SK-N-SH (cell line): Measurements from ENCODE around the gene TTC21B. TPM values are rescaled to one million over a fixed set of nuclear protein-coding genes. Genes with fewer than 3 reads are reported as not detected.

Experiments used
- CTCF ChIA-PET: fragments of 300-600, 350-600 bp; formaldehyde crosslinking; extraction: SDS; loops from one replicate; lab custom pipeline; 2021; lab: Yijun Ruan, JAX
- POLR2A ChIA-PET: fragments of 350-600 bp; sonication (Branson Sonifier 250); formaldehyde crosslinking; extraction: SDS; loops from one replicate; lab custom pipeline; 2020; ENCODE audit warnings: antibody characterized with exemption, inconsistent platforms; lab: Yijun Ruan, JAX
- DNase-seq: peaks from one replicate; pipeline ENCODE4 v3.0.0; 2012
- H2AFZ ChIP-seq: fragments of 200-600 bp; sonication (generic); 2 replicates; pipeline ENCODE4 v1.8.1; 2016; ENCODE audit warnings: antibody characterized with exemption, mild to moderate bottlenecking, low read depth
- H3F3A ChIP-seq: fragments of 200-600 bp; sonication (generic); replicated peaks from 2 replicates; pipeline ENCODE3; 2016; ENCODE audit warnings: antibody characterized with exemption, mild to moderate bottlenecking; ENCODE audit not compliant: insufficient read depth
- H3K27ac ChIP-seq, 2 experiments: fragments of 200-500 bp in 1 of 2; fragments of 200-600 bp in 1 of 2; sonication (Bioruptor generic) in 1 of 2; sonication (generic), shearing (Covaris generic) in 1 of 2; 2 replicates each; pipeline versions ENCODE4 v1.5.1 to v1.6.1; 2014 to 2016; ENCODE audit warnings: low read depth in 2 of 2, inconsistent platforms in 1 of 2, low read length in 1 of 2, mild to moderate bottlenecking in 1 of 2, mixed read lengths in 1 of 2
- H3K27me3 ChIP-seq: fragments of 200-600 bp; sonication (generic), shearing (Covaris generic); 2 replicates; pipeline ENCODE4 v1.6.1; 2016; ENCODE audit warnings: mixed run types; ENCODE audit not compliant: insufficient read depth
- H3K36me3 ChIP-seq, 2 experiments: fragments of 200-500 bp in 1 of 2; fragments of 200-600 bp in 1 of 2; sonication (Bioruptor generic) in 1 of 2; sonication (generic) in 1 of 2; replicated peaks in 1 of 2; 2 replicates each; pipeline versions ENCODE3 to v1.5.1; 2014 to 2016; ENCODE audit warnings: low read length in 1 of 2, mild to moderate bottlenecking in 1 of 2; ENCODE audit not compliant: insufficient read depth in 2 of 2, control insufficient read depth in 1 of 2
- H3K4me1 ChIP-seq, 2 experiments: fragments of 200-500 bp in 1 of 2; fragments of 200-600 bp in 1 of 2; sonication (Bioruptor generic) in 1 of 2; sonication (generic), shearing (Covaris generic) in 1 of 2; 2 replicates each; pipeline versions ENCODE4 v1.5.1 to v1.6.1; 2014 to 2016; ENCODE audit warnings: low read depth in 1 of 2, low read length in 1 of 2, mixed run types in 1 of 2; ENCODE audit not compliant: insufficient read depth in 2 of 2, control insufficient read depth in 1 of 2
- H3K4me2 ChIP-seq: fragments of 200-600 bp; sonication (generic), shearing (Covaris generic); 2 replicates; pipeline ENCODE4 v1.6.1; 2017; ENCODE audit warnings: mixed run types
- H3K4me3 ChIP-seq, 2 experiments: fragments of 200-500 bp in 1 of 2; fragments of 200-600 bp in 1 of 2; sonication (Bioruptor generic) in 1 of 2; sonication (generic), shearing (Covaris generic) in 1 of 2; 2 replicates each; pipeline versions ENCODE4 v1.5.1 to v1.8.1; 2014 to 2016; ENCODE audit warnings: low read depth in 2 of 2, inconsistent platforms in 1 of 2, low read length in 1 of 2, mild to moderate bottlenecking in 1 of 2, mixed read lengths in 1 of 2, moderate library complexity in 1 of 2
- H3K79me2 ChIP-seq: fragments of 200-600 bp; sonication (generic); 2 replicates; pipeline ENCODE4 v1.8.1; 2017; ENCODE audit warnings: mild to moderate bottlenecking; ENCODE audit not compliant: insufficient read depth
- H3K9ac ChIP-seq: fragments of 200-600 bp; sonication (generic); 2 replicates; pipeline ENCODE4 v1.6.1; 2017; ENCODE audit warnings: mixed run types
- H3K9me2 ChIP-seq: fragments of 200-600 bp; sonication (generic); 2 replicates; pipeline ENCODE4 v1.6.1; 2017; ENCODE audit warnings: mixed run types
- H3K9me3 ChIP-seq: fragments of 200-600 bp; sonication (generic); 2 replicates; pipeline ENCODE4 v1.6.1; 2017; ENCODE audit warnings: mixed run types, mild to moderate bottlenecking, moderate library complexity
- H4K20me1 ChIP-seq: fragments of 200-600 bp; sonication (generic); 2 replicates; pipeline ENCODE4 v1.6.1; 2017; ENCODE audit warnings: mild to moderate bottlenecking, mixed run types; ENCODE audit not compliant: insufficient read depth
- CHD2 ChIP-seq: fragments of 150-350 bp; IDR thresholded peaks from 2 replicates; pipeline ENCODE4 v1.6.1; 2018; ENCODE audit warnings: low read length; ENCODE audit not compliant: partially characterized antibody
- CTCF ChIP-seq: fragments of 200-600 bp; sonication (generic); IDR thresholded peaks from 2 replicates; pipeline ENCODE4 v1.6.1; 2017; ENCODE audit warnings: antibody characterized with exemption, mild to moderate bottlenecking, moderate library complexity
- EP300 ChIP-seq, 2 experiments: IDR thresholded peaks; 2 replicates each; pipeline versions ENCODE4 v1.4.0 to v1.6.1; 2012; ENCODE audit warnings: borderline replicate concordance in 1 of 2, low read depth in 1 of 2, low read length in 1 of 2
- FOSL2 ChIP-seq: IDR thresholded peaks from 2 replicates; pipeline ENCODE4 v1.4.0; 2012; ENCODE audit warnings: low read depth, mild to moderate bottlenecking, moderate library complexity, borderline replicate concordance
- GABPA ChIP-seq: IDR thresholded peaks from 2 replicates; pipeline ENCODE4 v1.4.0; 2012; ENCODE audit warnings: low read depth, mild to moderate bottlenecking
- MEF2A ChIP-seq: IDR thresholded peaks from 2 replicates; pipeline ENCODE4 v1.4.0; 2012; ENCODE audit warnings: low read depth, borderline replicate concordance
- NRF1 ChIP-seq: IDR thresholded peaks from 2 replicates; pipeline ENCODE4 v1.6.1; 2012; ENCODE audit warnings: low read depth, mild to moderate bottlenecking, low read length
- RCOR1 ChIP-seq: fragments of 150-350 bp; IDR thresholded peaks from 2 replicates; pipeline ENCODE4 v1.6.1; 2017; ENCODE audit warnings: antibody characterized with exemption, low read length
- TAF1 ChIP-seq: IDR thresholded peaks from 2 replicates; pipeline ENCODE4 v1.6.1; 2012; ENCODE audit warnings: low read depth, mild to moderate bottlenecking, low read length, moderate library complexity, borderline replicate concordance
- ZBTB33 ChIP-seq: IDR thresholded peaks from 2 replicates; pipeline ENCODE4 v1.4.0; 2012; ENCODE audit warnings: low read depth, borderline replicate concordance
- WGBS: methylation state at CpG from one replicate; pipeline ENCODE4 v1.1.6; 2017; ENCODE audit warnings: low lambda C conversion rate; 5-methylcytosine and 5-hydroxymethylcytosine counted together
- polyA plus RNA-seq, 3 experiments: library from polyadenylated mRNA; depleted of rRNA; stranded (reverse); fragments of >200 nt; gene quantifications; 2 replicates each; pipeline ENCODE4 v1.2.3, GENCODE V29; 2012

Gene TTC21B
- polyA plus RNA-seq, 1 of the 3 experiments (the other 2 are of a cell fraction): 10.1 TPM

- ChIA-PET CTCF (interaction anchor here (1.0 kb wide), 1 partner anchor 57 kb away, joined by 4 read pairs; no protein-coding TSS in a partner anchor), POLR2A (no interaction called here)
- no peak overlapping the region for H2AFZ ChIP-seq
- H3F3A ChIP-seq: no peaks in the 10 kb centered on the region
- H3K4me2 ChIP-seq: no peak overlapping the region
- no peaks in the 10 kb centered on the region for H3K79me2 ChIP-seq
- H3K4me1 ChIP-seq: no peaks in the 10 kb centered on the region
- no peak overlapping the region for H3K9ac ChIP-seq
- H3K9me3 ChIP-seq: no peaks in the 10 kb centered on the region
- H3K4me3 ChIP-seq: no peak overlapping the region
- no peak for TF ChIP-seq ZBTB33
- H3K27ac ChIP-seq: no peak overlapping the region
- H3K27me3 ChIP-seq: no peaks in the 10 kb centered on the region
- H3K36me3 ChIP-seq: no peaks in the 10 kb centered on the region
- no peaks in the 10 kb centered on the region for H3K9me2 ChIP-seq
- no peak for DNase-seq
- no peaks in the 10 kb centered on the region for H4K20me1 ChIP-seq
- WGBS: 66% methylated on average over 2 of the region's 2 CpGs
Observed at GRCh38 chr2:166000401-166000800, 46.8 kb upstream of the TTC21B start.

- no peaks in the 10 kb centered on the region for H3F3A ChIP-seq
- no peak for DNase-seq
Observed at GRCh38 chr2:165990846-165991245, 37.3 kb upstream of the TTC21B start.

More at GRCh38 chr2:165990846-165991245, 37.3 kb upstream of the TTC21B start:
- Histone ChIP-seq H3K27ac (no peak overlapping the region), H3K9ac (no peak overlapping the region), H2AFZ (no peak overlapping the region), H3K36me3 (no peaks in the 10 kb centered on the region), H3K4me3 (no peak overlapping the region), H3K27me3 (no peaks in the 10 kb centered on the region), H3K79me2 (no peaks in the 10 kb centered on the region), H3K9me2 (no peaks in the 10 kb centered on the region), H3K4me2 (no peak overlapping the region), H3K9me3 (no peaks in the 10 kb centered on the region), H4K20me1 (no peaks in the 10 kb centered on the region), H3K4me1 (peaks cover 0 to 9% of the 10 kb centered on the region in 2 experiments; a peak in 2 of 4 replicates)
- ChIA-PET CTCF (interaction anchor here (0.7 kb wide), 2 partner anchors 29 to 346 kb away, joined by 3 to 4 read pairs; no protein-coding TSS in a partner anchor), POLR2A (no interaction called here)
- TF ChIP-seq CTCF (no peak), FOSL2 (no peak), TAF1 (no peak), NRF1 (no peak), CHD2 (no peak), MEF2A (no peak), RCOR1 (no peak), EP300 (IDR thresholded peaks at IDR 0.05; ENCODE audit: borderline replicate concordance in 1 of 2, low read depth in 1 of 2, low read length in 1 of 2) (no peak), ZBTB33 (no peak), GABPA (no peak)
